ENCODE measurements around the gene ERBB4.

Gene ERBB4

GRCh38 chr2:212311807-212312404, 226.7 kb downstream of the ERBB4 start:
- TF ChIP-seq, protein P1, sequence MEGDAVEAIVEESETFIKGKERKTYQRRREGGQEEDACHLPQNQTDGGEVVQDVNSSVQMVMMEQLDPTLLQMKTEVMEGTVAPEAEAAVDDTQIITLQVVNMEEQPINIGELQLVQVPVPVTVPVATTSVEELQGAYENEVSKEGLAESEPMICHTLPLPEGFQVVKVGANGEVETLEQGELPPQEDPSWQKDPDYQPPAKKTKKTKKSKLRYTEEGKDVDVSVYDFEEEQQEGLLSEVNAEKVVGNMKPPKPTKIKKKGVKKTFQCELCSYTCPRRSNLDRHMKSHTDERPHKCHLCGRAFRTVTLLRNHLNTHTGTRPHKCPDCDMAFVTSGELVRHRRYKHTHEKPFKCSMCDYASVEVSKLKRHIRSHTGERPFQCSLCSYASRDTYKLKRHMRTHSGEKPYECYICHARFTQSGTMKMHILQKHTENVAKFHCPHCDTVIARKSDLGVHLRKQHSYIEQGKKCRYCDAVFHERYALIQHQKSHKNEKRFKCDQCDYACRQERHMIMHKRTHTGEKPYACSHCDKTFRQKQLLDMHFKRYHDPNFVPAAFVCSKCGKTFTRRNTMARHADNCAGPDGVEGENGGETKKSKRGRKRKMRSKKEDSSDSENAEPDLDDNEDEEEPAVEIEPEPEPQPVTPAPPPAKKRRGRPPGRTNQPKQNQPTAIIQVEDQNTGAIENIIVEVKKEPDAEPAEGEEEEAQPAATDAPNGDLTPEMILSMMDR (IDR thresholded peaks at IDR 0.05): no peak
- Histone ChIP-seq H3K27ac (no peak overlapping the region), H3K4me3 (no peak overlapping the region)
- no peak for DNase-seq (ENCODE audit: low spot score)

GRCh38 chr2:212299943-212300342, 238.7 kb downstream of the ERBB4 start:
- DNase-seq (ENCODE audit: low spot score): no peak
- no peak overlapping the region for H3K4me3 ChIP-seq
- TF ChIP-seq, protein P1 (IDR thresholded peaks at IDR 0.05): no peak

GRCh38 chr2:212299333-212299732, 239.3 kb downstream of the ERBB4 start:
- no peak for DNase-seq (ENCODE audit: low spot score)
- H3K27ac ChIP-seq: no peak overlapping the region
- H3K4me3 ChIP-seq: no peak overlapping the region
- TF ChIP-seq, protein P1 (IDR thresholded peaks at IDR 0.05): no peak

More at GRCh38 chr2:212299943-212300342, 238.7 kb downstream of the ERBB4 start:
- no peak overlapping the region for H3K27ac ChIP-seq

GRCh38 chr2:212295571-212295970, 243.0 kb downstream of the ERBB4 start:
- no peak for DNase-seq (ENCODE audit: low spot score)
- TF ChIP-seq, protein P1 (IDR thresholded peaks at IDR 0.05): no peak
- no peak overlapping the region for H3K4me3 ChIP-seq
- no peak overlapping the region for H3K27ac ChIP-seq

DNA sequence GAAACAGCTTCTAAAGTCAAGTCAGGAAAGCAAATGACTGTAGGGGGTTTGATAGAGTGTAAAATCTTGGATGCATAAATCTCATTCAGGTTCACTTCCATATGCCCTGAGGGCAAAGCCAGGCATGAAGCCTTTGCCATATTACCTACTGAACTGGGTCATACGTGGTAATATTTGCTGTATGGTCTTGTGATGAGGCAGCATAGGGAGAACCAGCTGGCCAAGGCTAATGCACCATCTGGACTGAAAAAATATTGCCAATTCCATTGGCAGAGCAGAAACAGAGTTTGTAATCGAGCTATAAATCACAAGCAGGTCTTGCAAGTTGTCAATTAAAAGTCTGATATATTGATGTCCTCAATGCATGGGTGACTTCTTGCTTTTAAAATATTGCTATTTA, 243.8 kb downstream of the ERBB4 start:
- TF ChIP-seq, protein P1 (IDR thresholded peaks at IDR 0.05): no peak
- no peak for DNase-seq (ENCODE audit: low spot score)
- Histone ChIP-seq H3K27ac (no peak overlapping the region), H3K4me3 (no peak overlapping the region)

GRCh38 chr2:212289301-212289700, 249.3 kb downstream of the ERBB4 start:
- Histone ChIP-seq H3K4me3 (no peak overlapping the region), H3K27ac (no peak overlapping the region)
- DNase-seq (ENCODE audit: low spot score): no peak
- TF ChIP-seq, protein P1 (IDR thresholded peaks at IDR 0.05): no peak

- Histone ChIP-seq H3K4me3 (no peak overlapping the region), H3K27ac (no peak overlapping the region)
- TF ChIP-seq, protein P1 (IDR thresholded peaks at IDR 0.05): no peak
- no peak for DNase-seq (ENCODE audit: low spot score)
Measured at GRCh38 chr2:212288308-212288707, 250.3 kb downstream of the ERBB4 start.
